ENCODE data around the gene MSRB2. TPM values are rescaled to one million over a fixed set of nuclear protein-coding genes. Genes with fewer than 3 reads are reported as not detected.

Gene MSRB2
- total and polyA plus RNA-seq, 2 of the 8 experiments (the other 6 are each of a cell fraction or from before 2014, with no cell fraction given), result 11.0 to 13.9 TPM

GRCh38 chr10:23099816-23100215 lies 4.4 kb downstream of the MSRB2 start:
- Histone ChIP-seq H2BK5ac (ENCODE audit: low read depth, low read length) (no peak overlapping the region; the same call in 1 of the 2 replicates), H3K27me3 (replicated peaks in 1 of 4; ENCODE audit: control insufficient read depth in 3 of 4, extremely low read depth in 1 of 4, insufficient read depth in 3 of 4, low read length in 3 of 4) (no peaks in the 10 kb centered on the region), H3K14ac (ENCODE audit: insufficient read length) (no peak overlapping the region), H3K23ac (ENCODE audit: insufficient read length) (no peak overlapping the region), H3K36me3 (ENCODE audit: control insufficient read depth in 2 of 4, insufficient read depth in 4 of 4, low read length in 3 of 4) (no peaks in the 10 kb centered on the region; a peak in 1 of 8 replicates), H4K91ac (replicated peaks; ENCODE audit: insufficient read length, low read length) (no peak overlapping the region), H2BK12ac (ENCODE audit: low read depth, low read length) (no peak overlapping the region), H3K4ac (replicated peaks; ENCODE audit: insufficient read length, low read depth, low read length) (no peak overlapping the region), H3K18ac (ENCODE audit: extremely low read depth, low read length) (peak overlapping the region; percentile 9; the same call in 1 of the 2 replicates), H2BK15ac (ENCODE audit: low read length) (no peak overlapping the region), H2BK120ac (replicated peaks; ENCODE audit: low read depth, low read length) (no peak overlapping the region), H3K4me3 (ENCODE audit: extremely low read depth in 1 of 4, insufficient read depth in 2 of 4, low read depth in 3 of 4, low read length in 4 of 4) (no peak overlapping the region), H4K20me1 (replicated peaks in 1 of 2; ENCODE audit: control insufficient read depth in 1 of 2, insufficient read depth in 2 of 2, low read length in 2 of 2) (no peaks in the 10 kb centered on the region), H4K8ac (ENCODE audit: extremely low read depth, insufficient read depth, low read length) (no peak overlapping the region), H3K23me2 (ENCODE audit: low read depth, low read length) (peaks cover 4% of the 10 kb centered on the region; the same call in 1 of the 2 replicates), H3K56ac (replicated peaks; ENCODE audit: insufficient read length, low read depth, low read length) (no peak overlapping the region), H3K27ac (ENCODE audit: low read depth, low read length) (no peak overlapping the region), H3K79me1 (ENCODE audit: low read depth, low read length) (no peaks in the 10 kb centered on the region), H2BK20ac (ENCODE audit: low read length) (no peak overlapping the region), H3K9me3 (ENCODE audit: insufficient read depth in 2 of 2, low read depth in 1 of 2, low read length in 1 of 2) (no peaks in the 10 kb centered on the region), H2AK5ac (ENCODE audit: low read depth, low read length) (no peak overlapping the region), H3K79me2 (ENCODE audit: control insufficient read depth in 1 of 2, insufficient read depth in 2 of 2, low read length in 2 of 2) (no peaks in the 10 kb centered on the region; a peak in 2 of 4 replicates), H3K9ac (replicated peaks in 1 of 4; ENCODE audit: extremely low read depth in 1 of 4, low read depth in 3 of 4, low read length in 3 of 4) (no peak overlapping the region), H2AFZ (ENCODE audit: low read length) (no peak overlapping the region), H3K4me2 (ENCODE audit: insufficient read depth in 1 of 2, low read depth in 2 of 2, low read length in 2 of 2) (peak overlapping the region in 1 of 2 experiments; percentile 5; a peak in 1 of 4 replicates), H4K5ac (ENCODE audit: insufficient read length, low read depth, low read length) (no peak overlapping the region), H3K4me1 (replicated peaks in 1 of 4; ENCODE audit: control insufficient read depth in 3 of 4, insufficient read depth in 4 of 4, low read length in 3 of 4) (peaks cover 2 to 14% (median 9%) of the 10 kb centered on the region in 4 experiments; a peak in 5 of 7 replicates)
- WGBS, 2 experiments (ENCODE audit: extremely low coverage in 1 of 2, insufficient coverage in 1 of 2, insufficient read length in 1 of 2, insufficient replicate concordance in 2 of 2, low coverage in 1 of 2, low lambda C conversion rate in 2 of 2, missing lambda C conversion rate in 1 of 2), result 83% methylated on average over 2 of the region's 2 CpGs; no CpG with 5 or more reads in 1 of the 2 experiments
- ChIA-PET POLR2A (ENCODE audit: partially characterized antibody) (no interaction called here), CTCF (ENCODE audit: partially characterized antibody) (interaction anchor here (1.2 to 1.8 kb wide), 2 partner anchors 9 kb away, joined by 4 to 5 read pairs; no protein-coding TSS in a partner anchor)
- DNase-seq (ENCODE audit: low read depth in 1 of 2, low spot score in 2 of 2), result no peak
- no peak for FAIRE-seq
- TF ChIP-seq FOSL1 (IDR thresholded peaks at IDR 0.05; ENCODE audit: insufficient read depth, low read depth, low read length) (no peak), CHD2 (IDR thresholded peaks at IDR 0.05; ENCODE audit: low read length) (no peak), EGR1 (IDR thresholded peaks at IDR 0.05; ENCODE audit: borderline replicate concordance, low read depth, low read length) (no peak), KDM1A (IDR thresholded peaks at IDR 0.05; ENCODE audit: borderline replicate concordance, low read length) (no peak), HDAC6 (IDR thresholded peaks at IDR 0.05; ENCODE audit: low read depth, low read length) (no peak), SP2 (IDR thresholded peaks at IDR 0.05; ENCODE audit: low read length) (no peak), SIN3A (conservative IDR thresholded peaks at IDR 0.05 in 1 of 2, IDR thresholded peaks at IDR 0.05 in 1 of 2; ENCODE audit: low read depth in 1 of 2, low read length in 2 of 2) (no peak), PHF8 (conservative IDR thresholded peaks at IDR 0.05; ENCODE audit: low read depth, low read length) (no peak), POU5F1 (IDR thresholded peaks at IDR 0.05; ENCODE audit: low read depth, low read length) (no peak), GTF2F1 (IDR thresholded peaks at IDR 0.05; ENCODE audit: borderline replicate concordance, low read depth, low read length) (no peak), SP1 (IDR thresholded peaks at IDR 0.05; ENCODE audit: low read depth, low read length) (no peak), CTCF (IDR thresholded peaks at IDR 0.05; ENCODE audit: control extremely low read depth in 1 of 3, insufficient read depth in 1 of 3, low read depth in 1 of 3, low read length in 3 of 3) (no peak)
